BE2C (cell line): Measurements from ENCODE around the gene PRRC1.
A peak's percentile ranks its signal among the peaks of the same experiment; 100 is the strongest.

Experiments used
- DNase-seq: peaks from one replicate; pipeline ENCODE4 v3.0.0-alpha.2; 2020
- H3K27me3 ChIP-seq: fragments of 250-450 bp; sonication (Bioruptor Pico); 2 replicates; pipeline ENCODE4 v1.5.1; 2020; ENCODE audit warnings: mild to moderate bottlenecking
- H3K36me3 ChIP-seq: fragments of 250-450 bp; sonication (Bioruptor Pico); 2 replicates; pipeline ENCODE4 v1.5.1; 2020; ENCODE audit warnings: mild to moderate bottlenecking
- H3K4me1 ChIP-seq: fragments of 250-450 bp; sonication (Bioruptor Pico); 2 replicates; pipeline ENCODE4 v1.5.1; 2020
- H3K4me3 ChIP-seq: 2 replicates; pipeline ENCODE4 v1.5.1; 2011; ENCODE audit warnings: low read depth, low read length
- H3K9me3 ChIP-seq: fragments of 250-450 bp; sonication (Bioruptor Pico); 2 replicates; pipeline ENCODE4 v1.5.1; 2020
- CTCF ChIP-seq: IDR thresholded peaks from 2 replicates; pipeline ENCODE4 v1.5.1; 2012; ENCODE audit warnings: mild to moderate bottlenecking, low read depth, low read length

Gene PRRC1

GRCh38 chr5:127551410-127552041 is 34.1 kb downstream of the PRRC1 start:
- Histone ChIP-seq H3K4me1 (peaks cover 6% of the 10 kb centered on the region; the same call in 1 of the 2 replicates), H3K9me3 (no peaks in the 10 kb centered on the region), H3K27me3 (no peaks in the 10 kb centered on the region), H3K4me3 (no peak overlapping the region), H3K36me3 (peaks cover 5% of the 10 kb centered on the region)
- no peak for TF ChIP-seq CTCF
- DNase-seq: no peak

GRCh38 chr5:127555826-127556225 is 38.4 kb downstream of the PRRC1 start:
- Histone ChIP-seq H3K27me3 (no peaks in the 10 kb centered on the region), H3K36me3 (peaks cover 5% of the 10 kb centered on the region), H3K4me3 (no peak overlapping the region), H3K4me1 (no peaks in the 10 kb centered on the region), H3K9me3 (no peaks in the 10 kb centered on the region)
- no peak for TF ChIP-seq CTCF
- no peak for DNase-seq

GRCh38 chr5:127556609-127557334 is 39.3 kb downstream of the PRRC1 start:
- DNase-seq: no peak
- no peaks in the 10 kb centered on the region; the same call in 1 of the 2 replicates for H3K27me3 ChIP-seq
- H3K36me3 ChIP-seq: peaks cover 3% of the 10 kb centered on the region
- no peak overlapping the region for H3K4me3 ChIP-seq
- TF ChIP-seq CTCF: no peak
- no peaks in the 10 kb centered on the region for H3K9me3 ChIP-seq
- H3K4me1 ChIP-seq: no peaks in the 10 kb centered on the region

- H3K27me3 ChIP-seq: no peaks in the 10 kb centered on the region; the same call in 1 of the 2 replicates
- H3K4me1 ChIP-seq: no peaks in the 10 kb centered on the region
- no peak for DNase-seq
- no peak for TF ChIP-seq CTCF
- no peak overlapping the region for H3K4me3 ChIP-seq
- H3K36me3 ChIP-seq: no peaks in the 10 kb centered on the region
- H3K9me3 ChIP-seq: no peaks in the 10 kb centered on the region
Observed at GRCh38 chr5:127558273-127558672, 40.8 kb downstream of the PRRC1 start.

GRCh38 chr5:127561254-127561653 is 43.8 kb downstream of the PRRC1 start:
- Histone ChIP-seq H3K36me3 (no peaks in the 10 kb centered on the region), H3K27me3 (no peaks in the 10 kb centered on the region; the same call in 1 of the 2 replicates), H3K4me1 (no peaks in the 10 kb centered on the region), H3K9me3 (no peaks in the 10 kb centered on the region), H3K4me3 (no peak overlapping the region)
- no peak for TF ChIP-seq CTCF
- DNase-seq: no peak

- H3K4me3 ChIP-seq: no peak overlapping the region
- H3K4me1 ChIP-seq: no peaks in the 10 kb centered on the region
- H3K9me3 ChIP-seq: no peaks in the 10 kb centered on the region
- TF ChIP-seq CTCF: peak; percentile 49
- H3K36me3 ChIP-seq: no peaks in the 10 kb centered on the region
- H3K27me3 ChIP-seq: no peaks in the 10 kb centered on the region; the same call in 1 of the 2 replicates
- DNase-seq: peak; percentile 12
Observed at GRCh38 chr5:127562252-127562651, 44.8 kb downstream of the PRRC1 start.
